GM18907 (cell line): ENCODE data around the gene RAB31.

ENCODE experiments used
- ATAC-seq: cut with Tn5 transposase; IDR thresholded peaks from one replicate; pipeline ENCODE4 v1.9.1; 2021; ENCODE audit warnings: mild to moderate bottlenecking, moderate library complexity; ENCODE audit not compliant: unreplicated experiment

Gene RAB31

DNA sequence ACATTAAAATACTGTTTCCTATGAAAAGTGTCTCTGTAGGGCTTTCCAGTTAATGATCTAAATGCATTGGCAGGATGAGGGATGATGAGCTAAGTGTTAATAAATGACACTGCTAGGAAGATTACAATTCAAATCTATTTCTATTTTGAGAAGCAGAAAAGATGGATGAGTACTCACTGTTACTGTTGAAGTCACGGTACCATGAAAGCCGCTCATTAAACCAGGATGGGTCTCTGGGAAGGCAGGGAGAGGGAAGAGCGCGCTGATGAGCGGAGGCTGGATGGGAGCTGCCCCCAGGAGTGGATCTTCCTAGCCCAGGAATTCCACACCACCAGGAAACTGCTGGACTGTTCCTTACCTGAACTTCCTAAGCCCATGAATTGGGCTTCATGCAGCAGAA is 150.5 kb downstream of the RAB31 start:
- no peak for ATAC-seq

DNA sequence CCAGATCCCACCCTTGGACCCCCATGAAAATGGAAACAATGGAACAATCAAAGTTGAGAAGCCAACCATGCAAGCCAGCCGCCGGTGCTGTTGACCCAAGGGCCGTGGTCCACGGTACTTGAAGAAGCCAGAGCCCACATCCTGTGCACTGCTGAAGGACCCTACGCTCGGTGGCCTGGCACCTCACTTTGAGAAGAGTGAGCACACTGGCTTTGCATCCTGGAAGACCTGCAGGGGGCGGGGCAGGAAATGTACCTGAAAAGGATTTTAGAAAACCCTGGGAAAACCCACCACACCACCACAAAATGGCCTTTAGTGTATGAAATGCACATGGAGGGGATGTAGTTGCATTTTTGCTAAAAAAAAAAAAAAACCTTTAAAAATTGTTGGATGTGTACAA is 151.1 kb downstream of the RAB31 start:
- ATAC-seq: no peak

DNA sequence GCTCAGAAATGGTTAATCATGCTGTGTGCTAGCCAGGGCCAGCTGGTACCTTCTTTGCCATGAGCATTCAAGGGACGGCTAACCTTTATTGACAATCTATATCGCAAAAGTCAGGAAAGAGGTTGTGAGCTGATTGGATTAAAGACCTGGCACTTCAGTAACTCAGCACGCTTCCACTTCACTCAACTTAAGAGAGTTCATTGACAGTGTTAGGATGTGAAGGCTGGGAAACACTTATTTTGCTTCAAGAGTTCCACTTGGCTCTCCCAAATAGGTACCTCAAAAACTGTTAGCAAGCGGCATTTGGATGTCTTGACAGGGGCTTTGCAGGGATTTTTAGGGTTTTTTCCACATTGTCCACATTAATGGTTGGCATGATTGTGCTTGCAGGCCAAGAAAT is 152.6 kb downstream of the RAB31 start:
- peak; percentile 8 for ATAC-seq

DNA sequence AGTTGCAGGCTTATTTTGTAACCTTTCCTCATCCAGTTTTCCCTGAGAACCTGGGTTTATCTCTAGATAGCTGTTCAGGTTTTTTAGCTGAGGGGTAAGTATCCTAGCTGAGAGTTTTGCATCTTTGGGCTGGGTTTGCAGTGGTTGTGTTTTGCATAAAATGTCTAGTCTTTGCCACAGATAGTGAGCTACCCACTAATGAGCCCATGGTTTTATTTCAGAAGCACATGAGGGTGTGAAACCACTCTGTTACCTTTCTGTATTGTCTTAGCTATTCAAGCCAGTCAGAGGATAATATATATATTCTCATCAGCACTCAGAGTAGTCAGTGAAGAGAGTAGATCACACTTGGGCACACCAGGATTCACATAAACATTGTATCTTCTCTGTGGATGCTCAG is 153.1 kb downstream of the RAB31 start:
- peak; percentile 88 for ATAC-seq

DNA sequence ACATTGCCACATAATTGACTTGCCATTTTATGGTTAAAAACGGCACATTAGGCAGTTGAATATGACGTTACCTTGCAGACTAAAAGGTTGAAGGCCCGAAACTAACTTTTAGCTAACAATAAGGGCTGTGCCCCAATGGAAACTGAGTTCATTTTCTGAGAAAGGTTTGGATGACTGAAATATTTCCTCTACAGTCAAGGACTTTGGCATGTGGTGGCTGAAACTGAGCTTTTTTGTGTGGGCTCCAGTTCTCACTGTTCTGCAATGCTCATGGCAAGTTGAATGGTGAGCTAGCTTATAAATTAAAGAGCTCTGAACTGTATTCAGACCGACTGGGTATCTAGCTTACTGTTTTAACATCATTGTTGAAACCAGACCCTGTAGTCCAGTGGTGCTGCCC is 153.8 kb downstream of the RAB31 start:
- ATAC-seq: peak; percentile 68

DNA sequence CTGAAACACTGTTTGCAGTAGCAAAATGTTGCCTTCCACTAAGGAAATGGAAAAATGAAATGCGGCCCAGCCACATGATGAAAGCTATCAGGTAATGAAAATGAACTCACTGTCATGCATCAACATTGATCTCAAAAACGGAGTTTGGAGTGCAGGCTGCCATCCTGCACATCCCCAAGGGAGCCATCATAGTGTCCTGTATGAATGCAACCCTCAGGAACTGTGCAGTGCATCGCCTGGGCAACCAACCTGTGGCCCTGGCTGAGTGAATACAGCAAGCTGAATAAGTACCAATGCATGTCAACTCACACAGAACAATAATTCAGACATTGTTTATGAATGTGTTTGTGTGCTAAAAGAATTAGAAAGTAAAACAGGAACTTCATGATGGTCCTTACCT is 154.6 kb downstream of the RAB31 start:
- no peak for ATAC-seq

DNA sequence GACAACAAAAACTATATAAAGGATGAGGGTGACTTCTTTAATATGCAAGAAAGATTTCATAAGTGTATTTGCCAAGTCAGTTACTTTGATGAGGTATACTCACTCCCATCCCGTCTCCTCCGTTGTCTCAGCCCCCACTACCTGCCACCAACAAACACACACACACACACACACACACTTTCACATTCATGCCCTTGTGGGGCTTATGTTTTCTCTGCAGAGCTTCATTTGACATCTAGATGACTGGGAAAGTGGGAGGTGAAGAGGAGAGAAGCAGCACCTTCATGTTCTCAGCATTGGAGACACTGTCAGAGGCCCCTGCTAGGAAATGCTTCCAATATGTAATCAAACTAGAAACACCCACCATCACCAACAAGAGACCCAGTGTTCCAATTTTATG is 155.2 kb downstream of the RAB31 start:
- ATAC-seq: no peak

DNA sequence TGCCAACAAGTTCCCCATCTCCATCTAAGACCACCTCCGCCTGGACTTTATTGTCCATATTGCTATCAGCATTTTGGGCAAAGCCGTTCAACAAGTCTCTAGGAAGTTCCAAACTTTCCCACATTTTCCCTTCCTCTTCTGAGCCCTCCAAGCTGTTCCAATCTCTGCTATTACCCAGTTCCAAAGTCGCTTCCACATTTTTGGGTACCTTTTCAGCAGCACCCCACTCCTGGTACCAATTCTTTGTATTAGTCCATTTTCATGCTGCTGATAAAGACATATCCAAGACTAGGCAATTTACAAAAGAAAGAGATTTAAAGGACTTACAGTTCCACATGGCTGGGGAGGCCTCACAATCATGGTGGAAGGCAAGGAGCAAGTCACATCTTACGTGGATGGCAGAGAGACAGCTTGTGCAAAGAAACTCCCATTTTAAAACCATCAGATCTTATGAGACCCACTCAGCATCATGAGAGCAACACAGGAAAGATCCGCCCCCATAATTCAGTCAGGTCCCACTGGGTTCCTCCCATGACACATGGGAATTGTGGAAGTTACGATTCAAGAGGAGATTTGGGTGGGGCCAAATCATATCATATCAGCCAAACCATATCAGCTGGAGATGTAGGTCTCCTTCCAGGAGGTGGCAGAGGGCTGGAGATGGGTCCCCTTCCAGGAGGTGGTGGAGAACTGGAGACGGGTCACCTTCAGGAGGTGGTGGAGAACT is 157.8 kb downstream of the RAB31 start:
- no peak for ATAC-seq

DNA sequence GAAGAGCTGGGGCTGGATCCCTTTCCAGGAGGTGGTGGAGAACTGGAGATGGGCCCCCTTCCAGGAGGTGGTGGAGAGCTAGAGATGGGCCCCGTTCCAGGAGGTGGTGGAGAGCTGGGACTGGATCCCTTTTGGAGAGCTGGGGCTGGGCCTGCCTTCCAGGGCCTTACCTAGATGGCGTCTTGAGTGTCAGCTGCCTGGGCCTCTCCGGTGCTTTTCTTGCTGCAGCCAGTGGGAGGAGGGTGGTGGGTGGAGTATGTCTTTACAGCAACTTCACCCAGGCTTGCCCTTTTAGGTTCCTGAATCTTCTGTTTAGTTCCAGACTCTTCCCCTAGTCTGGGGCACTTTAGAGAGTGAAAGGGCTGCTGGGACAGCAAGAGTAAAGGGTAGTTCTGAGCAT is 158.5 kb downstream of the RAB31 start:
- no peak for ATAC-seq

DNA sequence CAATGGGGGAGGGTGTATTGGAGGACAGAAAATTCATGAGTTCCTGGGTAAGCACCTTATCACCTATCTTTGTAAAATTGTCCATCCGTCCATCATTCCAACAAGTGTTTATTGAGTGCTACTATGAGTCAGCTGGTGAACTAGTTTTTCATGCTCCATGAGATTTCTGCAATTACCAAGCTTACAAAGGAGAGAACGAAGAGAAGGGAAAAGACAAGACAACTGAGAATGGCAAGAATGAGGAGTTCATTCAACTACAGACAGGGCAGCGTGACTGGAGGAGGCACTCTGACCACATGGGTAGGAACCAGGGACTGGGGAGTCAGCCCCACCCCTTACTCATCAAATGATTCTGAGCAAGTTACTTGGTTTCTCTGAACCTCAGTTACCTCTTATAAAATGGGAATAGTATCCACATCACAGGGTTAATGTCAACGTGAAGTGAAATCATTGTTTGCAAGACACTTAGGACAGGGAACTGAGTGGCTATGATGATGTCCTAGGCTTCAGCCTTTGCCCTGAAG is 159.0 kb downstream of the RAB31 start:
- ATAC-seq: no peak

DNA sequence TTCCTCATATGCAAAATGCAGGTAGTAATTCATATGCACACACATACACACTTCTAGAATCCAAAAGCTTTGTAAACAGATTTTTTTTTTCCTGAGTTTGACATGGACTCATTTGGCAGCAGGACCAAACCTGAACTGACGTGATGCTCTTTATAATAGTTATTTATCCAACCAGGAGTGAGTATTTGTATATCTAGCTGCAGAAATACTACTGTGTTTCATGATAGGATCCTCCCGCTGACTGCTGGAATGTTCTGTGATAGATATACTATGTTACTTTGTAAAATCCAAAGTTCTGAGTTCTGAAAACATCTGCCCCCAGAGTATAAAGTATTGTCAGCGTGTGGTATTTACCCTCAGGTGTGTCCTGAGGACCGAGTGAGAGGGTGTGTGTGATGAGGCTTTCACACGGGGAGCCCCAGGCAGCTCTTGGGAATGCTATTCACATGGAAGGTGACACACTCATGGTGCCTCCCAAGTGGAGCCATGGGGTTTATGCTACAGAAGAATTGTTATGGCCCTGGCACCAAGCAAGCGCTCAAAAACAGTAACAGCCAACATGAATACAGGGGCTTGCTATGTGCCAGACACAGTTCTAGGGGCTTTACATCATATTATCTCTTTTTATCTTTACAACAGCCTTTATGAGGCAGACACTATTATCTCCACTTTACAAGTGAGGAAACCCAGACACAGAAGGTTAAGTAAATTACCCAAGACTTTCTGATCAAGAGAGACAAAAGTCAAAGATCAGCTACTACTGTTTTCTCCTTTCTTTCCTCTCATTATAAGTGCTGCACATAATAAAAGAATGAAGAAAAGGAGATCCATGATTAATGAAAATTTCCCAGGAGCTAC is 161.0 kb downstream of the RAB31 start:
- ATAC-seq: no peak

DNA sequence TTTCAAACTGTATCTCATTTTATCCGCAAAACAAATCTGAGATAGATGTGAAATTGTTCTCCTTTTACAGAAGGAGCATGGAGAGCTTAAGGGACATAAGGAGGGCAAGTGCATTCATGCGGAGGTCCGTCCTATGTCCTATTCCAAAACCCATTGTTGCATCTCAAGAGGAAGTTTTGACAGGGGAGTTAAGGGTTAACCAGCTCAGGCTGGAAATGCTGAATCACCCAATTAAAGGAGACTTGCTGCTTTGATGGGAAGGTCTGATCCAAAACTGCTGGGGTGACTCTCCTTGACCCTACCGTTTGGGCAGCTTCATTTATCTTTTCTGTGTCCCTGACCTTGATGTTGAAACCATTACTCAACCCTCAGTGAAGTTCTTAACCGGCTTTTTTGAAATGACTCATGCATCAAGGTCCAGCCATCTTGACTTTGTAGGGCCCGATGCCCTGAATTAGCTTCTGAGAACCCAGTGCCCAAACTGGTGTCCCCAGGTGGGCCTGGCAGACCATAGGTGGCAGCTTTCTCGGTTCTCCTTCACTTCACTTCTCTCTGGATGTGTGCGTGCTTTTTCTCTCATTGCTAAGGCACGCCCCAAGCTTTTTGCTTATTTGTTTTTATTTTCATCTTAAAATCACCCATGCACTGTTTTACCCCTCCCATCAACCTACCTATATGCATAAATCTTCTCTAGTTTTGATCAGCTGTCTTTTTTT is 161.8 kb downstream of the RAB31 start:
- peak; percentile 65 for ATAC-seq

DNA sequence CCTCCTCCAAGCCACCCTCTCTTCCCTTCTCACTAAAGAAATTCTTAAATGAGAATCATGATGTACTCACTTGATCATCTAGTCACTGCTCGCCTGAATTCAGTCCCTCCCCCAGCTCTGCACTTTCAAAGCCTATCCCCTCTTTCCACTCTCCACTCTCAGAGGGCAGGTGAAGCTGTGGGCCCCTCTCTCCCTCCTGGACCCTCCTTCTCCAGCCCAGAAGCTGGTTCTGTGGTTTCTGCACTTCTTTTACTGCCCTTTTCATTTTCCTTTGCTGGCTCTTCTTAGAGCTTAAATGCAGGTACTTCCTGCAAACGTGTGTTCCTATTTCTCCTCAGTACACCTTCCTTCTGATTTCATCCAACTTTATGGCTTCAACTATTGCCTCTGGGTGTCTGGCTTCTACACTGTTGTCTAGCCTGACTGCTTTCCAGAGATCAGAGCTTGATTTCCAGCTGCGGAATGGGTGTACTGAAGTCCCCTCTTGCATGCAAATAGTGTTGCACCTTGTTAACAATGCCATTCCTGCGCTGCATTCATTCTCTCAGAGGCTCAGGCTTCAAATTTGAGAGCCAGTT is 162.4 kb downstream of the RAB31 start:
- no peak for ATAC-seq

DNA sequence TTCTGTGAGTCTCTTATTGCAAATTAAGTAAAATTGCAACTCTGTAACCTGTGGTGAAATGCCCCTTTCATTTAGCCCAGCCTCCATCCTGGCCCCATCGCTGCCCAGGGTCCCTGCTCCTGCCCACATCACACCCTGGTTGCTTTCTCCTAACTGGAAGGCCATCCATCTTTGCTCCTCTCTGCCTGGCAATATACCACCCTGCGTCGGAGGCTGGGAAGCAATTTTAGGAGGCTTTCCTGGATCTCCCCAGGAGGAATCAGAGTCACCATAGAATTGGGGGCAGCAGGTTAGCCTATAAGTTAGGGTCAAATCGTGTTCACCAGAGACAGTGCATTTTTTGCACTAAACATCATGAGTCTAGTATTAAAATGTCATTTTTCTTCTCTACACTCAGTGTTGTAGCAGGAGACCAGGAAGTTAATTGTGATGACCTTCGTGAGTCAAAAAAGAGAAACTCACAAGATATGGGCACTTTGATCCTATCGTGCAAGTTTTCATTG is 163.2 kb downstream of the RAB31 start:
- no peak for ATAC-seq

DNA sequence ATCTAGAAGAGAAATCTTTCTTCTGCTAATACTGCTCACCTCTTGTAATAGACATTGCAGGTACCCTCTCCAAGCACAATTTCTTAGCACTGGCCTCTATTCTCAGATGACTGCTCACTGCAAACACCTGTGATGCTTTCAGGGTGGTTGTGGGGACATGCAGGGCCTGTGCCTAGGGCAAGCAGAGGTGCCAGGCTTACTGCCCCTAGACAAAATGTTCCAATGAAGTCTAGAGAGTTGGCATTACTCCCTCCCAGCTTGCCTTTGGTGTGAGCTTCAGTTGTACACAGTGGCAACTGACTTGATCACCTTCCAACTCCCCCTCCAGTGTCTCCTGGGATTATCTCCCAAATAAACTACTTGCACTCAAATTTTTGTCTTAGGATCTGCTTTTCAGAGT is 164.7 kb downstream of the RAB31 start:
- ATAC-seq: no peak

DNA sequence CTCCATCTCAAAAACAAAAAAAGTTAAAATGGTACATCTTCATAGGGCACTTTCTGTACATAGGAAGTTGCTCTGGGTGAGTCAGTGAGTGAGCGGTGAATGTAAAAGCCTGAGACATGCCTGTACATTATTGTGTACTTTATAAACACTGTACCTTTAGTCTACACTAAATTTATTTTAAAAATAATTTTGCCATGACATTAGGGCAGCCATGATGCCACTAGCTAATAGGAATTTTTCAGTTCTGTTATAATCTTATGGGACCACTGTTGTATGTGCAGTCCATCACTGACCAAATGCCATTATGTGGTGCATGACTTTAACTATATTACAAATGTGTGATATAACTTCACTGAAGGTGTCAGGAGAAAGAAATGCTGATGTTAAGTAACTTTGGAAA is 166.6 kb downstream of the RAB31 start:
- no peak for ATAC-seq

DNA sequence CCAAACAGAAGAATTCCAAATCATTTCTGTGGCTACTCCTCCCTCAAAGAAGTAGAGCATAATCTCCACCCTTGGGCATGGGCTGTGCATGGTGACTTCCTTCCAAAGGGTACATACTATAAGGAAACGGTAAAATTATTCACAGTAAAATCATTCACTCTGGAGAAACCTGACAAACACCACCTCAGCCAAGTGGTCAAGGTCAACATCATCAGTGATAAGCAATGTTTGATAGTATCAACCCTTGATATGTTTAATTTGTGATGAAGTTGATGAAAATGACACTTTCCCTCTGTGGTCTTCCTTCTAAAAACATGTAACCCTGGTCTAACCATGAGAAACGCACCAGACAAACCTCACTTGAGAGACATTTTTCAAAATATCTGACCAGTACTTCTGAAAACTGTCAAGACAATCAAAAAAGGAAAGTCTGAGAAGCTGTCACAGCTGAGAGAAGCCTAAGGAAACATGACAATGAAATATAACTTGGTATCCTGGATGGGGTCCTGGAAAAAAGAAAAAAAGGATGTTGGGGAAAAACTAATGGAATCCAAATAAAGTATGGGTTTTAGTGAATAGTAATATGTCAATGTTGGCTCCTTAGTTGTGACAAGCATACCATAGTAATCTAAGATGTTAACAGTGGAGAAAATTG is 168.2 kb downstream of the RAB31 start:
- ATAC-seq: no peak

DNA sequence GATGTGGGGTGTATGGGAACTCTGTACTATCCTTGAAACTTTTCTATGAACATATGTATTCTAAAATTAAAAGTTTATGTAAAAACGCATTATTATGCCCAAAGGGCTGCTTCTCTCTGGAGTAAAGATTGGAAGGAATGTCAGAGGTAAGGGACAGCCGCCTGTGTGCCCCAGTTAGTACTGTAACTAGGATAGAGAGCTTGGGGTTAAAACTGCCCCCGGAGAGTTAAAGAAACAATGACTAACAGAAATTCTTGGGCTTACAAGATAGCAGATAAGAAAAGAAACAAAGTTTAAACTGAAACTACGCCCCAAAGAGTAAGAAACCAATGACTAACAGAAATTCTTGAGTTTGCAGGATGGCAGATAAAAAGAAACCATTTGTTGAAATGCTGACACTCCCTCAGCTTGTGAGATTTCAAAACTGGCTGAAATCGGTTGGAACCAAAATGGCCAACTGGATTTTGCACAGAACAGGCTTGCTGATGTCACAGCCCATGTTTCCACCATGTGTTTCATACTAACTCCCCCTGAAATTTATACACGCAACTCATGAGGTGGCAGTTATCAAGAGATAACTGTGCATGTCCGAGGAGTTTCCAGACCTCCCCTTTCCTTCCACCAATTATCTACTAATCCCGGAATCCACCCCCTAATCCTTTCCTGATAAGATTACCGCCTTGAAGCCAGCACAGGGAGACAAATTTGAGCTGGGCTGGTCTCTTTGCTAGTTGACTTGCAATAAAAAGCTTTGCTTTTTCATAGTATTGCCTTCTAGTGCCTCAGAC is 169.0 kb downstream of the RAB31 start:
- ATAC-seq: no peak

DNA sequence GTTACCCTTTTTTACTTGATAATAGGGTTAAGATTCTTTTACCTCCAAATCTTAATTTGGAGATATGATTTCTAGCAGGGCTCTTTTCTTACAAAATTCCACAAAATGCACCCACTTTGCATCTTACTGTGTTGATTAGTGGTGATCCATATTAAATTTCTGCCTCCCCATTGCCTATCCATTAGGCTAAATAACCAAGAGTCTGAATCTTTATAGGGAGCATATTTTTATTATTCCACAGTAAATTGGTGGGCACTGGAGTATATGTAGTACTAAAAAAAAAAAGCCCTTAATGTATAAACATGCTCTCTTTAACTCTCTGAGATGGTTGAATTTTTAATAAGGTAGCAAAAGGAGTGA is 169.5 kb downstream of the RAB31 start:
- ATAC-seq: no peak

DNA sequence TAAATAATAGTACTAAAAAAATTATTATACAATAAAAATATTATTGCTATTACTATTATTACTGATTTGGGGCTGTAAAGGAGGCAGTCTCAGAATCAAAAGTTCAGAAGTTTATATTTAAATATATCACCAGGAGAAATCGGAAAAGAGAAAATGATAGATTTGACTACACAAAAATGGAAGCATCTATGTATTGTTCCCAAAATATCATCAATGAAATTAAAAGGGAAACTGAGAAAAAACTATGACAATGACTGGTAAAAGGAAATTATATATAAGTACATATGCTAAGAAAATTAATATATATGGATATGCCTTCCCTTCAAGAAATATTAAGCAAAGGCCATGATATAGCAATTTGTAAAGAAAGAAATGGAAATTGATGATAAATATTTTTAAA is 170.0 kb downstream of the RAB31 start:
- ATAC-seq: no peak
